K562 (cell line): ENCODE data around the gene ALG11.

Source experiments
- BRD4 ChIP-seq: fragments of 200-600 bp; sonication (generic); IDR thresholded peaks from 2 replicates; pipeline ENCODE4 v1.6.1; 2017; ENCODE audit warnings: inconsistent platforms
- NR2C2 ChIP-seq, 2 experiments: fragments of 200-800 bp in 1 of 2; sonication (Bioruptor generic) in 1 of 2; sonication (generic) in 1 of 2; formaldehyde crosslinking in 1 of 2; IDR thresholded peaks; 2 replicates each; pipeline versions ENCODE4 v1.6.1 to v1.8.0; 2016 to 2022; ENCODE audit warnings: mild to moderate bottlenecking in 1 of 2, missing compliant biosample characterization in 1 of 2, missing genetic modification characterization in 1 of 2, missing genetic modification reagents in 1 of 2
- PHF8 ChIP-seq: fragments of 200-600 bp; sonication (generic); IDR thresholded peaks from 2 replicates; pipeline ENCODE4 v1.6.1; 2012; ENCODE audit warnings: mixed run types, mild to moderate bottlenecking, inconsistent platforms, low read length, moderate library complexity, borderline replicate concordance
- POLR2A ChIP-seq: fragments of 450-650 bp; conservative IDR thresholded peaks from 2 replicates; pipeline ENCODE4 v1.6.1; 2016
- SPI1 ChIP-seq: IDR thresholded peaks from 2 replicates; pipeline ENCODE4 v1.6.1; 2011; ENCODE audit warnings: low read depth, low read length, control low read depth, borderline replicate concordance
- WHSC1 ChIP-seq: IDR thresholded peaks from one replicate; pipeline ENCODE4 v1.6.1; 2012; ENCODE audit warnings: low read length, control low read depth, inconsistent platforms
- ZNF165 ChIP-seq: fragments of 250-450 bp; sonication (Bioruptor Pico); IDR thresholded peaks from 2 replicates; pipeline ENCODE4 v1.4.0; 2020; ENCODE audit warnings: borderline replicate concordance
- TF ChIP-seq, protein P1 (sequence below), 3 experiments: IDR thresholded peaks in 2 of 3; conservative IDR thresholded peaks in 1 of 3; 2 replicates each; pipeline ENCODE4 v1.5.1; 2011 to 2012; ENCODE audit warnings: low read length in 3 of 3, mild to moderate bottlenecking in 3 of 3, control low read depth in 2 of 3, improper control_type of control experiment in 1 of 3, inconsistent platforms in 1 of 3, low read depth in 1 of 3, mixed read lengths in 1 of 3, moderate library complexity in 1 of 3; ENCODE audit not compliant: insufficient read depth in 2 of 3
- TF ChIP-seq, protein P2 (sequence below): fragments of 450-650 bp; IDR thresholded peaks from 2 replicates; pipeline ENCODE4 v1.6.1; 2018; ENCODE audit not compliant: partially characterized antibody

DNA sequence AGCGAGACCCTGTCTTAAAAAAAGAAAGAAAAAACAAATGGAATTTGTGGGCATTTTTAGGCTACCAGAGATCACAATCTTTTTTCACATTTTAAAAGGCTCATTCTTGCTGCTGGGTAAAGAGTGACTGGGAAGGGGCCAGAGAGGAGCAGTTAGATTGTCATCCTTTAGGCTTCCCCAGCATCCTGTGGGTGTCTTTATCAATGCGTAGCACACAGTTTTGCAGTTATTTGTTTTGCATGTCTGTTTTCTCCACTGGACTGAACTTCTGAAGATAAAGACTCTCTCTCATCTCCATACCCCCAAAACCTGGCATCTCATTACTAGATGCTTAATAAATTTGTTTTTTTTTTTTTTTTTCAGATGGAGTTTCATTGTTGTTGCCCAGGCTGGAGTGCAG lies 10.2 kb downstream of the ALG11 start:
- TF ChIP-seq, protein P1, sequence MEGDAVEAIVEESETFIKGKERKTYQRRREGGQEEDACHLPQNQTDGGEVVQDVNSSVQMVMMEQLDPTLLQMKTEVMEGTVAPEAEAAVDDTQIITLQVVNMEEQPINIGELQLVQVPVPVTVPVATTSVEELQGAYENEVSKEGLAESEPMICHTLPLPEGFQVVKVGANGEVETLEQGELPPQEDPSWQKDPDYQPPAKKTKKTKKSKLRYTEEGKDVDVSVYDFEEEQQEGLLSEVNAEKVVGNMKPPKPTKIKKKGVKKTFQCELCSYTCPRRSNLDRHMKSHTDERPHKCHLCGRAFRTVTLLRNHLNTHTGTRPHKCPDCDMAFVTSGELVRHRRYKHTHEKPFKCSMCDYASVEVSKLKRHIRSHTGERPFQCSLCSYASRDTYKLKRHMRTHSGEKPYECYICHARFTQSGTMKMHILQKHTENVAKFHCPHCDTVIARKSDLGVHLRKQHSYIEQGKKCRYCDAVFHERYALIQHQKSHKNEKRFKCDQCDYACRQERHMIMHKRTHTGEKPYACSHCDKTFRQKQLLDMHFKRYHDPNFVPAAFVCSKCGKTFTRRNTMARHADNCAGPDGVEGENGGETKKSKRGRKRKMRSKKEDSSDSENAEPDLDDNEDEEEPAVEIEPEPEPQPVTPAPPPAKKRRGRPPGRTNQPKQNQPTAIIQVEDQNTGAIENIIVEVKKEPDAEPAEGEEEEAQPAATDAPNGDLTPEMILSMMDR (IDR thresholded peaks at IDR 0.05 in 2 of 3, conservative IDR thresholded peaks at IDR 0.05 in 1 of 3; ENCODE audit: insufficient read depth in 2 of 3, low read depth in 1 of 3, low read length in 3 of 3) = no peak
- TF ChIP-seq, protein P2, sequence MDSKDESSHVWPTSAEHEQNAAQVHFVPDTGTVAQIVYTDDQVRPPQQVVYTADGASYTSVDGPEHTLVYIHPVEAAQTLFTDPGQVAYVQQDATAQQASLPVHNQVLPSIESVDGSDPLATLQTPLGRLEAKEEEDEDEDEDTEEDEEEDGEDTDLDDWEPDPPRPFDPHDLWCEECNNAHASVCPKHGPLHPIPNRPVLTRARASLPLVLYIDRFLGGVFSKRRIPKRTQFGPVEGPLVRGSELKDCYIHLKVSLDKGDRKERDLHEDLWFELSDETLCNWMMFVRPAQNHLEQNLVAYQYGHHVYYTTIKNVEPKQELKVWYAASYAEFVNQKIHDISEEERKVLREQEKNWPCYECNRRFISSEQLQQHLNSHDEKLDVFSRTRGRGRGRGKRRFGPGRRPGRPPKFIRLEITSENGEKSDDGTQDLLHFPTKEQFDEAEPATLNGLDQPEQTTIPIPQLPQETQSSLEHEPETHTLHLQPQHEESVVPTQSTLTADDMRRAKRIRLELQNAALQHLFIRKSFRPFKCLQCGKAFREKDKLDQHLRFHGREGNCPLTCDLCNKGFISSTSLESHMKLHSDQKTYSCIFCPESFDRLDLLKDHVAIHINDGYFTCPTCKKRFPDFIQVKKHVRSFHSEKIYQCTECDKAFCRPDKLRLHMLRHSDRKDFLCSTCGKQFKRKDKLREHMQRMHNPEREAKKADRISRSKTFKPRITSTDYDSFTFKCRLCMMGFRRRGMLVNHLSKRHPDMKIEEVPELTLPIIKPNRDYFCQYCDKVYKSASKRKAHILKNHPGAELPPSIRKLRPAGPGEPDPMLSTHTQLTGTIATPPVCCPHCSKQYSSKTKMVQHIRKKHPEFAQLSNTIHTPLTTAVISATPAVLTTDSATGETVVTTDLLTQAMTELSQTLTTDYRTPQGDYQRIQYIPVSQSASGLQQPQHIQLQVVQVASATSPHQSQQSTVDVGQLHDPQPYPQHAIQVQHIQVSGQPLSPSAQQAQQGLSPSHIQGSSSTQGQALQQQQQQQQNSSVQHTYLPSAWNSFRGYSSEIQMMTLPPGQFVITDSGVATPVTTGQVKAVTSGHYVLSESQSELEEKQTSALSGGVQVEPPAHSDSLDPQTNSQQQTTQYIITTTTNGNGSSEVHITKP = no peak
- no peak for TF ChIP-seq PHF8
- no peak for TF ChIP-seq ZNF165 (CRISPR knock-in tag)
- TF ChIP-seq NR2C2 (CRISPR knock-in tag; IDR thresholded peaks at IDR 0.05) = no peak
- TF ChIP-seq NR2C2 (tag; IDR thresholded peaks at IDR 0.05) = no peak
- no peak for TF ChIP-seq SPI1
- no peak for TF ChIP-seq POLR2A
- no peak for TF ChIP-seq WHSC1
- no peak for TF ChIP-seq BRD4
